ENCODE measurements around the gene LYRM9. TPM values are rescaled to one million over a fixed set of nuclear protein-coding genes. Genes with fewer than 3 reads are reported as not detected.

The LYRM9 gene
- polyA plus RNA-seq, 1 donor (not counting 4 experiments of a cell fraction or from before 2014, with no cell fraction given) = 3.0 TPM

DNA sequence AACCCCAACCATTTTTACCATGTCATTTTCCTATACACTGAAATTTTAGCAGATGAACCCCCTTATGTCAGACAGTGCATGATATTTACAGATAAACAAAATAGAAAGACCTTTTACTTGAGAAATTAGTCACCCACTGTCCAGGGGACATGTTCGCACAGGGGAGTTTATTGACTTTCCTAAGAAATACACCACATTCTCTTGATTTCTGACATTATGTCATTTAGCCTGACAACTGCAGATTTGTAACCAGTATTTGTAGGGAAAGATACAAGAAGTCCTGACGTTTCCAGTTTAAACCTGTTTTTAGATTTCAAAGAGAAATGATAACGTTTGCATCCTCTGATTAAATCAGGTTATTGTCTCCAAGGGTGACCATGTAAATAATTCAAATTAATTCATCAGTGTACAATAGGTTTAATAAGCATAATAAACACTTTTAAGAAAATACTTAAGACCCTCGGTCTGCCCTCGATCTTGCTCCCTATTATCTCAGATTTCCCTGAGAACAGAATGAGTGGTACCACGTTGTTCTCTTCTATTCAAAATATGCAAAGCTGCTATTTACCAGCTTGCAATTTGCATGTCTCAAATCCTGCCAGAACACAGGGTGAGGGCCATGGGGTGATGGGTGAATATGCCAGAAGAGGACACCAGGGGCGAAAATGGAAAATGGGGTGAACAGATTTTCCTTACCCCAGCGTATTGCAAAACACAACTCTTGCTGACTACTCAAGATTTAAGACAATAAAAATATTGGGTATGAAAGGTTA is 2.1 kb upstream of the LYRM9 start:
- Histone ChIP-seq H3K9ac (ENCODE audit: control insufficient read depth, extremely low read depth, insufficient read depth, low read length) (no peak overlapping the region), H3K9me3 (ENCODE audit: control insufficient read depth, low read depth, low read length) (no peaks in the 10 kb centered on the region), H3K36me3 (ENCODE audit: control insufficient read depth in 2 of 2, extremely low read depth in 1 of 2, insufficient read depth in 2 of 2, low read length in 2 of 2) (no peaks in the 10 kb centered on the region), H2AFZ (ENCODE audit: control insufficient read depth, low read length) (no peak overlapping the region), H3K79me2 (ENCODE audit: control insufficient read depth, insufficient read depth, low read length) (no peaks in the 10 kb centered on the region), H3K9me1 (ENCODE audit: control insufficient read depth, extremely low read depth, insufficient read depth, low read length) (no peaks in the 10 kb centered on the region), H3K4me1 (ENCODE audit: control insufficient read depth, extremely low read depth, insufficient read depth, low read length) (peaks cover 3% of the 10 kb centered on the region), H3K4me2 (ENCODE audit: control insufficient read depth, extremely low read depth, insufficient read depth, low read depth, low read length) (no peak overlapping the region), H3K27ac (ENCODE audit: control insufficient read depth, insufficient read depth, low read length) (no peak overlapping the region), H3K27me3 (ENCODE audit: control insufficient read depth, extremely low read depth, insufficient read depth, low read length) (no peaks in the 10 kb centered on the region), H3K4me3 (ENCODE audit: control insufficient read depth in 2 of 3, extremely low read depth in 1 of 3, insufficient read depth in 2 of 3, low read depth in 1 of 3, low read length in 3 of 3) (no peak overlapping the region), H4K20me1 (ENCODE audit: control insufficient read depth, extremely low read depth, insufficient read depth, low read length) (no peaks in the 10 kb centered on the region)
- TF ChIP-seq EZH2 (IDR thresholded peaks at IDR 0.05; ENCODE audit: low read length) = no peak
- TF ChIP-seq, protein P1, sequence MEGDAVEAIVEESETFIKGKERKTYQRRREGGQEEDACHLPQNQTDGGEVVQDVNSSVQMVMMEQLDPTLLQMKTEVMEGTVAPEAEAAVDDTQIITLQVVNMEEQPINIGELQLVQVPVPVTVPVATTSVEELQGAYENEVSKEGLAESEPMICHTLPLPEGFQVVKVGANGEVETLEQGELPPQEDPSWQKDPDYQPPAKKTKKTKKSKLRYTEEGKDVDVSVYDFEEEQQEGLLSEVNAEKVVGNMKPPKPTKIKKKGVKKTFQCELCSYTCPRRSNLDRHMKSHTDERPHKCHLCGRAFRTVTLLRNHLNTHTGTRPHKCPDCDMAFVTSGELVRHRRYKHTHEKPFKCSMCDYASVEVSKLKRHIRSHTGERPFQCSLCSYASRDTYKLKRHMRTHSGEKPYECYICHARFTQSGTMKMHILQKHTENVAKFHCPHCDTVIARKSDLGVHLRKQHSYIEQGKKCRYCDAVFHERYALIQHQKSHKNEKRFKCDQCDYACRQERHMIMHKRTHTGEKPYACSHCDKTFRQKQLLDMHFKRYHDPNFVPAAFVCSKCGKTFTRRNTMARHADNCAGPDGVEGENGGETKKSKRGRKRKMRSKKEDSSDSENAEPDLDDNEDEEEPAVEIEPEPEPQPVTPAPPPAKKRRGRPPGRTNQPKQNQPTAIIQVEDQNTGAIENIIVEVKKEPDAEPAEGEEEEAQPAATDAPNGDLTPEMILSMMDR (optimal IDR thresholded peaks at IDR 0.05 in 1 of 3, IDR thresholded peaks at IDR 0.05 in 1 of 3, conservative IDR thresholded peaks at IDR 0.05 in 1 of 3; ENCODE audit: extremely low read depth in 1 of 3, insufficient read depth in 2 of 3, low read length in 3 of 3) = no peak
- no peak for FAIRE-seq
- dilution Hi-C loops (cut with MboI; ENCODE audit: extremely low pct_ligation_motif_present, low sequenced_read_pairs) = no loop called here
- no peak for DNase-seq (ENCODE audit: low read depth, low spot score)

DNA sequence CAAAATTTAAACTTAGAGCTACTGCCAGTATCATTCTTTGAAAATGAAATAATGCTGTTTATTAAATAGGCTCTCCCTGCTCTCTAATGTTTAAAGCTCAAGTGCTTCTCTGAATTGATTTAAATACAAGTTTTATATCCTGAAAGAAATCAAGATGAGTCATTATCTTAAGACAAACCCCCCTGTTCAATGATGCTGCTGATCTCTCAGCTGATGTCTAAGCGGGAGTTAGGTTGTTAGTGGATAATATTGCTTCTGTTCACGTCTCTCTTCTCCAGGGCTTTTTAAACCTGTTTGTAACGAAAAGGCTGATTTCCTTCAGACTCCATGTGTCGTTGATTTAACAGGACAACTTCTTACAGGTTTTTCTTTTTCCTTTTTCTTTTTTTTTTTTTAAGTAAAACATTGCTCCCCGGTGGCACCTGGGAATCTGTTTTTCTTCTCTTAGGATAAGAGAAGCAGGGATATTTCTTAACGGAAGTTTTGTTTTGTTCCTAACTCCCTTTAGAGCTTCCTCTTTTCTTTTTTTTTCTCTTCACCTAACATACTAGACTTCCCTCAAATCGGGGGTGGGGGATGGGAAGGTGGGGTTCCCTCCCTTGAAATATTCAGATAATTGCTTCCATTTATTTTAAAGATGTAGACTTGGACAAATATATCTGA is 807 bp upstream of the LYRM9 start:
- Histone ChIP-seq H3K27ac (ENCODE audit: control insufficient read depth, insufficient read depth, low read length) (no peak overlapping the region), H3K4me1 (ENCODE audit: control insufficient read depth, extremely low read depth, insufficient read depth, low read length) (peaks cover 3% of the 10 kb centered on the region), H3K36me3 (ENCODE audit: control insufficient read depth in 2 of 2, extremely low read depth in 1 of 2, insufficient read depth in 2 of 2, low read length in 2 of 2) (no peaks in the 10 kb centered on the region), H2AFZ (ENCODE audit: control insufficient read depth, low read length) (no peak overlapping the region), H4K20me1 (ENCODE audit: control insufficient read depth, extremely low read depth, insufficient read depth, low read length) (no peaks in the 10 kb centered on the region), H3K4me3 (ENCODE audit: control insufficient read depth in 2 of 3, extremely low read depth in 1 of 3, insufficient read depth in 2 of 3, low read depth in 1 of 3, low read length in 3 of 3) (no peak overlapping the region), H3K9me3 (ENCODE audit: control insufficient read depth, low read depth, low read length) (no peaks in the 10 kb centered on the region), H3K27me3 (ENCODE audit: control insufficient read depth, extremely low read depth, insufficient read depth, low read length) (no peaks in the 10 kb centered on the region), H3K4me2 (ENCODE audit: control insufficient read depth, extremely low read depth, insufficient read depth, low read depth, low read length) (no peak overlapping the region), H3K79me2 (ENCODE audit: control insufficient read depth, insufficient read depth, low read length) (no peaks in the 10 kb centered on the region), H3K9me1 (ENCODE audit: control insufficient read depth, extremely low read depth, insufficient read depth, low read length) (no peaks in the 10 kb centered on the region), H3K9ac (ENCODE audit: control insufficient read depth, extremely low read depth, insufficient read depth, low read length) (no peak overlapping the region)
- no peak for DNase-seq (ENCODE audit: low read depth, low spot score)
- dilution Hi-C loops (cut with MboI; ENCODE audit: extremely low pct_ligation_motif_present, low sequenced_read_pairs) = no loop called here
- TF ChIP-seq, protein P1 (optimal IDR thresholded peaks at IDR 0.05 in 1 of 3, IDR thresholded peaks at IDR 0.05 in 1 of 3, conservative IDR thresholded peaks at IDR 0.05 in 1 of 3; ENCODE audit: extremely low read depth in 1 of 3, insufficient read depth in 2 of 3, low read length in 3 of 3) = no peak
- TF ChIP-seq EZH2 (IDR thresholded peaks at IDR 0.05; ENCODE audit: low read length) = no peak
- FAIRE-seq = no peak
